AG04450 (cell line): ENCODE data around the gene NBEAL2. TPM values are rescaled to one million over a fixed set of nuclear protein-coding genes. Genes with fewer than 3 reads are reported as not detected.

Experiments used
- CTCF ChIA-PET: fragments of 300-600, 350-600 bp; formaldehyde crosslinking; extraction: SDS; loops from one replicate; lab custom pipeline; 2022; ENCODE audit warnings: antibody characterized with exemption, inconsistent platforms; lab: Charles Lee
- POLR2A ChIA-PET: fragments of 350-600 bp; formaldehyde crosslinking; extraction: SDS; loops from one replicate; lab custom pipeline; 2021; ENCODE audit warnings: antibody characterized with exemption, inconsistent platforms; lab: Yijun Ruan, JAX
- DNase-seq: peaks from one replicate; pipeline ENCODE4 v3.0.0-alpha.2; 2011; ENCODE audit warnings: low read depth, low spot score
- H3K27ac ChIP-seq: one replicate; pipeline ENCODE4 v1.5.1; 2012; ENCODE audit warnings: low read depth, low read length, control low read depth
- H3K27me3 ChIP-seq: one replicate; pipeline ENCODE4 v1.6.0; 2012; ENCODE audit warnings: low read length; ENCODE audit not compliant: control insufficient read depth, insufficient read depth
- H3K4me3 ChIP-seq: 2 replicates; pipeline ENCODE4 v1.5.1; 2011; ENCODE audit warnings: mild to moderate bottlenecking, low read depth, low read length, control low read depth
- H3K9me3 ChIP-seq: 2 replicates; pipeline ENCODE4 v1.5.1; 2012; ENCODE audit warnings: low read length; ENCODE audit not compliant: control insufficient read depth, insufficient read depth
- CTCF ChIP-seq: IDR thresholded peaks from 2 replicates; pipeline ENCODE4 v1.5.1; 2011; ENCODE audit warnings: low read depth, low read length, control low read depth, inconsistent platforms
- polyA plus RNA-seq: library from polyadenylated mRNA; depleted of rRNA; stranded (reverse); fragments of >200 nt; gene quantifications from 2 replicates; pipeline ENCODE4 v1.2.3, GENCODE V29; 2011

The NBEAL2 gene
- polyA plus RNA-seq, 1 experiment, result 2.1 TPM

GRCh38 chr3:46944191-46944590, 35.3 kb upstream of the NBEAL2 start:
- Histone ChIP-seq H3K4me3 (no peak overlapping the region), H3K9me3 (no peaks in the 10 kb centered on the region), H3K27ac (no peak overlapping the region), H3K27me3 (no peaks in the 10 kb centered on the region)
- DNase-seq, result no peak
- CTCF ChIA-PET, result interaction anchor here (1.1 to 2.1 kb wide), 2 partner anchors 9 to 27 kb away, joined by 8 to 10 read pairs; no protein-coding TSS in a partner anchor
- no peak for TF ChIP-seq CTCF
- POLR2A ChIA-PET, result no interaction called here

GRCh38 chr3:46946416-46946815, 33.0 kb upstream of the NBEAL2 start:
- POLR2A ChIA-PET, result no interaction called here
- H3K9me3 ChIP-seq, result no peaks in the 10 kb centered on the region
- CTCF ChIA-PET, result interaction anchor here (1.5 to 1.8 kb wide), 2 partner anchors 11 to 24 kb away, joined by 5 to 13 read pairs; no protein-coding TSS in a partner anchor
- H3K27ac ChIP-seq, result no peak overlapping the region
- H3K27me3 ChIP-seq, result no peaks in the 10 kb centered on the region
- no peak overlapping the region for H3K4me3 ChIP-seq
- DNase-seq, result no peak
- no peak for TF ChIP-seq CTCF

- Histone ChIP-seq H3K4me3 (no peak overlapping the region), H3K27ac (no peak overlapping the region), H3K9me3 (no peaks in the 10 kb centered on the region), H3K27me3 (no peaks in the 10 kb centered on the region)
- POLR2A ChIA-PET, result no interaction called here
- DNase-seq, result no peak
- no peak for TF ChIP-seq CTCF
- CTCF ChIA-PET, result interaction anchor here (1.5 to 1.8 kb wide), 2 partner anchors 11 to 24 kb away, joined by 5 to 13 read pairs; no protein-coding TSS in a partner anchor
These were observed 32.5 kb upstream of the NBEAL2 start for GRCh38 chr3:46946856-46947545.

GRCh38 chr3:46947546-46947901, 31.9 kb upstream of the NBEAL2 start:
- no peak for DNase-seq
- ChIA-PET POLR2A (no interaction called here), CTCF (interaction anchor here (1.5 to 1.8 kb wide), 2 partner anchors 12 to 25 kb away, joined by 5 to 13 read pairs; no protein-coding TSS in a partner anchor)
- no peak for TF ChIP-seq CTCF
- Histone ChIP-seq H3K9me3 (no peaks in the 10 kb centered on the region), H3K27ac (no peak overlapping the region), H3K4me3 (no peak overlapping the region), H3K27me3 (no peaks in the 10 kb centered on the region)
